Adipose tissue (tissue), 3 donors: ENCODE results near the gene C19orf53. TPM values are rescaled to one million over a fixed set of nuclear protein-coding genes. Genes with fewer than 3 reads are reported as not detected.
"Not testable (repeated sequence)": the region's sequence is repeated elsewhere in the genome, so short reads cannot be mapped to it uniquely, and the experiment has no call there.

Experiments used
- H3K27ac ChIP-seq: one replicate; pipeline ENCODE4 v1.5.1; 2013; ENCODE audit warnings: low read depth, low read length
- WGBS, 3 donors: extraction: QIAGEN DNeasy Blood & Tissue Kit; methylation state at CpG; one replicate each; pipeline ENCODE4 v1.1.7; 2013; 5-methylcytosine and 5-hydroxymethylcytosine counted together
- polyA plus RNA-seq, 3 donors: library from polyadenylated mRNA; stranded (reverse); fragments of 200-250 nt; gene quantifications; one replicate each; pipeline ENCODE4 v1.2.3, GENCODE V29; 2013
- donor health status: healthy with polysubstance abuse.
- donor health status: Bipolar disorder and iron deficiency.
- donor health status: healthy.

C19orf53 gene
- polyA plus RNA-seq, 3 donors: 89.2 to 156 (median 153) TPM

- 83 to 97% (median 97%) methylated on average over 8 of the region's 8 CpGs for WGBS, 3 donors
- no peak overlapping the region for H3K27ac ChIP-seq
Observed at GRCh38 chr19:13761423-13761822, 12.8 kb upstream of the C19orf53 start.

- 87 to 92% (median 89%) methylated on average over 40 to 42 of the region's 42 CpGs for WGBS, 3 donors
- H3K27ac ChIP-seq: no peak overlapping the region
Observed at GRCh38 chr19:13762635-13763235, 11.5 kb upstream of the C19orf53 start.

GRCh38 chr19:13763265-13763664 is 11.0 kb upstream of the C19orf53 start:
- 85 to 95% (median 90%) methylated on average over 3 of the region's 3 CpGs for WGBS, 3 donors
- H3K27ac ChIP-seq: no peak overlapping the region

- 0 to 20% (median 1%) methylated on average over 48 to 65 of the region's 67 CpGs for WGBS, 3 donors
- no peak within 1 kb of the TSS for H3K27ac ChIP-seq
Observed at GRCh38 chr19:13764101-13764807, 10.0 kb upstream of the C19orf53 start, which contains the start of gene MRI1. Gene MRI1 (plus strand): TSS chr19:13764522. CDS start chr19:13764589, 67 bp downstream.

GRCh38 chr19:13764821-13765394 is 9.3 kb upstream of the C19orf53 start:
- WGBS, 3 donors: 1% methylated on average over 46 to 48 of the region's 48 CpGs
- H3K27ac ChIP-seq: no peak overlapping the region

GRCh38 chr19:13765395-13766094 is 8.7 kb upstream of the C19orf53 start:
- WGBS, 3 donors: 51 to 65% (median 58%) methylated on average over 19 of the region's 19 CpGs

GRCh38 chr19:13766095-13766481 is 8.2 kb upstream of the C19orf53 start:
- H3K27ac ChIP-seq: no peak overlapping the region
- WGBS, 3 donors: 94 to 98% (median 96%) methylated on average over 3 of the region's 3 CpGs

More at GRCh38 chr19:13765395-13766094, 8.7 kb upstream of the C19orf53 start:
- no peak overlapping the region for H3K27ac ChIP-seq

- WGBS, 3 donors: 90 to 92% (median 91%) methylated on average over 19 of the region's 19 CpGs
- no peak overlapping the region for H3K27ac ChIP-seq
Observed at GRCh38 chr19:13768510-13768909, 5.7 kb upstream of the C19orf53 start.

GRCh38 chr19:13770013-13770635 is 4.1 kb upstream of the C19orf53 start:
- WGBS, 3 donors: 87 to 91% (median 90%) methylated on average over 16 of the region's 16 CpGs
- H3K27ac ChIP-seq: no peak overlapping the region

GRCh38 chr19:13778398-13778797 is 4.1 kb downstream of the C19orf53 start:
- WGBS, 3 donors: 73 to 89% (median 84%) methylated on average over 9 of the region's 9 CpGs
- no peak overlapping the region for H3K27ac ChIP-seq

- no peak overlapping the region for H3K27ac ChIP-seq
- whole genome bisulfite sequencing, 3 donors: 76 to 92% (median 82%) methylated on average over 6 of the region's 6 CpGs
Observed at GRCh38 chr19:13778847-13779246, 4.6 kb downstream of the C19orf53 start.

- H3K27ac ChIP-seq: not testable (repeated sequence)
- 95 to 96% (median 96%) methylated on average over 8 of the region's 8 CpGs for WGBS, 3 donors
Observed at GRCh38 chr19:13779794-13780193, 5.5 kb downstream of the C19orf53 start.

- 1 to 9% (median 7%) methylated on average over 5 of the region's 5 CpGs for WGBS, 3 donors
- no peak overlapping the region for H3K27ac ChIP-seq
Observed at GRCh38 chr19:13781547-13781946, 7.3 kb downstream of the C19orf53 start.

GRCh38 chr19:13782537-13782936 is 8.3 kb downstream of the C19orf53 start:
- no peak overlapping the region for H3K27ac ChIP-seq
- WGBS, 3 donors: 63 to 77% (median 72%) methylated on average over 8 of the region's 8 CpGs

- whole genome bisulfite sequencing, 3 donors: 76 to 90% (median 82%) methylated on average over 18 of the region's 18 CpGs
- no peak overlapping the region for H3K27ac ChIP-seq
Observed at GRCh38 chr19:13783565-13784500, 9.6 kb downstream of the C19orf53 start.

- 24 to 29% (median 25%) methylated on average over 15 to 17 of the region's 17 CpGs for WGBS, 3 donors
- no peak overlapping the region for H3K27ac ChIP-seq
Observed at GRCh38 chr19:13784731-13785452, 10.6 kb downstream of the C19orf53 start.

- WGBS, 3 donors: 40 to 57% (median 41%) methylated on average over 8 of the region's 8 CpGs
- no peak overlapping the region for H3K27ac ChIP-seq
Observed at GRCh38 chr19:13788991-13789390, 14.7 kb downstream of the C19orf53 start.
